ENCODE measurements around the gene TAOK3. TPM values are rescaled to one million over a fixed set of nuclear protein-coding genes. Genes with fewer than 3 reads are reported as not detected.

Gene TAOK3
- total and polyA plus RNA-seq, 2 of the 4 experiments (the other 2 are of a cell fraction), result 26.3 to 54.5 TPM

DNA sequence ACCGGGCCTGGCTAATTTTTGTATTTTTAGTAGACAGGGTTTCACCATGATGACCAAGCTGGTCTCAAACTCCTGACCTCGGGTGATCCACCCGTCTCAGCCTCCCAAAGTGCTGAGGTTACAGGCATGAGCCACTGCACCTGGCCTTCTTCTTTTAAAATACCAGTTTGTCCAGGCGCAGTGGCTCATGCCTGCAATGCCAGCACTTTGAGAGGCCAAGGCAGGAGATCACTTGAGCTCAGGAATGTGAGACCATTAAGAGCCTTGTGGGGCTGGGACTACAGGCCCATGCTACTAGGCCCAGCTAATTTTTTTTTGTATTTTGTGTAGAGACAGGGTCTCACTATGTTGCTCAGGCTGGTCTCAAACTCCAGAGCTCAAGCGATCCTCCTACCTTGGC is 244.8 kb downstream of the TAOK3 start:
- WGBS, 2 experiments (ENCODE audit: extremely low coverage in 2 of 2, insufficient read length in 1 of 2), result no CpG with 5 or more reads among the region's 5 CpGs
- H2BK15ac ChIP-seq (ENCODE audit: low read depth, low read length), result no peak overlapping the region
- no peaks in the 10 kb centered on the region for H3K36me3 ChIP-seq (ENCODE audit: control insufficient read depth, insufficient read depth, low read length)
- no peak overlapping the region for H3K4ac ChIP-seq (ENCODE audit: low read depth, low read length)
- H2AK5ac ChIP-seq (ENCODE audit: low read depth, low read length), result no peak overlapping the region
- DNase-seq (no peak), ATAC-seq (ENCODE audit: low read depth) (no peak)
- H3K79me1 ChIP-seq (ENCODE audit: low read depth in 1 of 2, low read length in 2 of 2), result no peaks in the 10 kb centered on the region
- no peaks in the 10 kb centered on the region for H3K9me3 ChIP-seq (ENCODE audit: control insufficient read depth, insufficient read depth, low read length)
- no peak overlapping the region for H2BK120ac ChIP-seq (ENCODE audit: low read depth, low read length)
- H4K5ac ChIP-seq (ENCODE audit: low read depth, low read length), result no peak overlapping the region
- BruUV-seq (replicated peaks), result no TSS peak
- no peaks in the 10 kb centered on the region for H3K9me1 ChIP-seq (ENCODE audit: insufficient read depth, low read length)
- H3K27me3 ChIP-seq (ENCODE audit: control insufficient read depth, insufficient read depth, low read length), result no peaks in the 10 kb centered on the region
- H3K18ac ChIP-seq (ENCODE audit: low read depth, low read length), result no peak overlapping the region
- ChIA-PET CTCF (no interaction called here), POLR2A (ENCODE audit: unreplicated experiment) (no interaction called here)
- no peak overlapping the region for H2BK5ac ChIP-seq (ENCODE audit: low read depth, low read length, poor library complexity, severe bottlenecking)
- intact Hi-C loops (cut with micrococcal nuclease), result no loop called here
- H4K91ac ChIP-seq (ENCODE audit: insufficient read depth, low read depth, low read length), result no peak overlapping the region
- no peak overlapping the region for H3K4me3 ChIP-seq (ENCODE audit: insufficient read depth, low read depth, low read length)
- TF ChIP-seq, protein P1, sequence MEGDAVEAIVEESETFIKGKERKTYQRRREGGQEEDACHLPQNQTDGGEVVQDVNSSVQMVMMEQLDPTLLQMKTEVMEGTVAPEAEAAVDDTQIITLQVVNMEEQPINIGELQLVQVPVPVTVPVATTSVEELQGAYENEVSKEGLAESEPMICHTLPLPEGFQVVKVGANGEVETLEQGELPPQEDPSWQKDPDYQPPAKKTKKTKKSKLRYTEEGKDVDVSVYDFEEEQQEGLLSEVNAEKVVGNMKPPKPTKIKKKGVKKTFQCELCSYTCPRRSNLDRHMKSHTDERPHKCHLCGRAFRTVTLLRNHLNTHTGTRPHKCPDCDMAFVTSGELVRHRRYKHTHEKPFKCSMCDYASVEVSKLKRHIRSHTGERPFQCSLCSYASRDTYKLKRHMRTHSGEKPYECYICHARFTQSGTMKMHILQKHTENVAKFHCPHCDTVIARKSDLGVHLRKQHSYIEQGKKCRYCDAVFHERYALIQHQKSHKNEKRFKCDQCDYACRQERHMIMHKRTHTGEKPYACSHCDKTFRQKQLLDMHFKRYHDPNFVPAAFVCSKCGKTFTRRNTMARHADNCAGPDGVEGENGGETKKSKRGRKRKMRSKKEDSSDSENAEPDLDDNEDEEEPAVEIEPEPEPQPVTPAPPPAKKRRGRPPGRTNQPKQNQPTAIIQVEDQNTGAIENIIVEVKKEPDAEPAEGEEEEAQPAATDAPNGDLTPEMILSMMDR (conservative IDR thresholded peaks at IDR 0.05; ENCODE audit: low read depth, low read length), result no peak
- TF ChIP-seq CEBPB (IDR thresholded peaks at IDR 0.05; ENCODE audit: low read depth, low read length), result no peak
- no peak for TF ChIP-seq CHD1 (IDR thresholded peaks at IDR 0.05; ENCODE audit: low read depth, low read length)
- no peak for TF ChIP-seq MAFK (IDR thresholded peaks at IDR 0.05; ENCODE audit: low read depth, low read length)
- no peak for TF ChIP-seq RFX5 (IDR thresholded peaks at IDR 0.05; ENCODE audit: low read depth, low read length)
- TF ChIP-seq MAZ (IDR thresholded peaks at IDR 0.05; ENCODE audit: borderline replicate concordance, low read depth, low read length), result no peak
- no peak for TF ChIP-seq FOS (IDR thresholded peaks at IDR 0.05; ENCODE audit: low read depth, low read length)
- TF ChIP-seq MXI1 (IDR thresholded peaks at IDR 0.05; ENCODE audit: borderline replicate concordance, low read depth, low read length), result no peak
- no peak for TF ChIP-seq POLR2A (IDR thresholded peaks at IDR 0.05; ENCODE audit: low read depth, low read length)
- no peak for TF ChIP-seq NFE2L2 (IDR thresholded peaks at IDR 0.05; ENCODE audit: low read depth, low read length)
- TF ChIP-seq, protein P2, sequence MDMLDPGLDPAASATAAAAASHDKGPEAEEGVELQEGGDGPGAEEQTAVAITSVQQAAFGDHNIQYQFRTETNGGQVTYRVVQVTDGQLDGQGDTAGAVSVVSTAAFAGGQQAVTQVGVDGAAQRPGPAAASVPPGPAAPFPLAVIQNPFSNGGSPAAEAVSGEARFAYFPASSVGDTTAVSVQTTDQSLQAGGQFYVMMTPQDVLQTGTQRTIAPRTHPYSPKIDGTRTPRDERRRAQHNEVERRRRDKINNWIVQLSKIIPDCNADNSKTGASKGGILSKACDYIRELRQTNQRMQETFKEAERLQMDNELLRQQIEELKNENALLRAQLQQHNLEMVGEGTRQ (IDR thresholded peaks at IDR 0.05; ENCODE audit: low read depth, low read length), result no peak
- no peak for TF ChIP-seq RAD21 (IDR thresholded peaks at IDR 0.05; ENCODE audit: low read length)
- no peak for TF ChIP-seq RCOR1 (IDR thresholded peaks at IDR 0.05; ENCODE audit: insufficient replicate concordance, low read length)
- TF ChIP-seq SMC3 (IDR thresholded peaks at IDR 0.05; ENCODE audit: low read depth, low read length), result no peak
- TF ChIP-seq, protein P3, sequence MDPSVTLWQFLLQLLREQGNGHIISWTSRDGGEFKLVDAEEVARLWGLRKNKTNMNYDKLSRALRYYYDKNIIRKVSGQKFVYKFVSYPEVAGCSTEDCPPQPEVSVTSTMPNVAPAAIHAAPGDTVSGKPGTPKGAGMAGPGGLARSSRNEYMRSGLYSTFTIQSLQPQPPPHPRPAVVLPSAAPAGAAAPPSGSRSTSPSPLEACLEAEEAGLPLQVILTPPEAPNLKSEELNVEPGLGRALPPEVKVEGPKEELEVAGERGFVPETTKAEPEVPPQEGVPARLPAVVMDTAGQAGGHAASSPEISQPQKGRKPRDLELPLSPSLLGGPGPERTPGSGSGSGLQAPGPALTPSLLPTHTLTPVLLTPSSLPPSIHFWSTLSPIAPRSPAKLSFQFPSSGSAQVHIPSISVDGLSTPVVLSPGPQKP (IDR thresholded peaks at IDR 0.05; ENCODE audit: borderline replicate concordance, low read depth, low read length), result no peak
- TF ChIP-seq BHLHE40 (IDR thresholded peaks at IDR 0.05; ENCODE audit: low read depth, low read length), result no peak
- in situ Hi-C loops (cut with MboI; ENCODE audit: low sequenced_read_pairs), result loop anchor here (25.0 kb wide), 1 partner anchor 266 kb away; no protein-coding TSS in a partner anchor
- H2AK9ac ChIP-seq (replicated peaks; ENCODE audit: low read depth, low read length, poor library complexity), result no peak overlapping the region
- no peak overlapping the region for H3K23ac ChIP-seq (ENCODE audit: low read depth, low read length)
- H3K56ac ChIP-seq (ENCODE audit: extremely low read depth, insufficient read depth, low read length), result no peak overlapping the region
- H2BK20ac ChIP-seq (ENCODE audit: low read depth, low read length), result no peak overlapping the region
- H3K4me1 ChIP-seq (ENCODE audit: control insufficient read depth, insufficient read depth, low read length), result no peaks in the 10 kb centered on the region
- no peaks in the 10 kb centered on the region for H4K20me1 ChIP-seq (ENCODE audit: insufficient read depth, low read length)
- dilution Hi-C loops (cut with HindIII; ENCODE audit: low sequenced_read_pairs, unreplicated experiment), result no loop called here
- H4K8ac ChIP-seq (ENCODE audit: low read depth in 2 of 2, low read length in 2 of 2), result no peak overlapping the region
- no peak overlapping the region for H3K9ac ChIP-seq (ENCODE audit: low read depth, low read length)
- no peak overlapping the region for H3K14ac ChIP-seq (replicated peaks; ENCODE audit: low read depth, low read length)
- no peak overlapping the region for H3K27ac ChIP-seq (ENCODE audit: insufficient read depth, low read length)
- no peak overlapping the region for H2AFZ ChIP-seq (replicated peaks; ENCODE audit: low read length, poor library complexity)
- H3K4me2 ChIP-seq (ENCODE audit: low read depth, low read length), result no peak overlapping the region
